H1 (cell line): ENCODE data around the gene LEKR1. TPM values are rescaled to one million over a fixed set of nuclear protein-coding genes. Genes with fewer than 3 reads are reported as not detected.

ENCODE experiments used
- CTCF ChIA-PET: fragments of 300-600 bp; sonication (Branson Sonifier 250); formaldehyde crosslinking; loops from one replicate; lab custom pipeline; 2021; ENCODE audit not compliant: partially characterized antibody; lab: Charles Lee
- POLR2A ChIA-PET: fragments of 300-600 bp; sonication (Branson Sonifier 250); formaldehyde crosslinking; loops from one replicate; lab custom pipeline; 2021; ENCODE audit warnings: inconsistent platforms; ENCODE audit not compliant: partially characterized antibody; lab: Charles Lee
- DNase-seq, 2 experiments: peaks; one replicate each; pipeline versions ENCODE4 v3.0.0 to v3.0.0-alpha.2; 2010 to 2022; ENCODE audit warnings: low spot score in 2 of 2, low read depth in 1 of 2, mixed read lengths in 1 of 2
- FAIRE-seq: peaks from 2 replicates; lab custom pipeline; 2011; peaks lifted over from hg19 to GRCh38; lab: Jason Lieb, UNC
- H2AFZ ChIP-seq: 2 replicates; pipeline ENCODE4 v1.8.1; 2012; ENCODE audit warnings: low read length, inconsistent platforms
- H2AK5ac ChIP-seq: 2 replicates; pipeline ENCODE4 v1.6.1; 2013; ENCODE audit warnings: low read depth, low read length
- H2BK120ac ChIP-seq: replicated peaks from 2 replicates; pipeline ENCODE3; 2013; ENCODE audit warnings: low read depth, low read length, inconsistent platforms
- H2BK12ac ChIP-seq: 2 replicates; pipeline ENCODE4 v1.6.1; 2013; ENCODE audit warnings: low read depth, low read length
- H2BK15ac ChIP-seq: 2 replicates; pipeline ENCODE4 v1.6.1; 2013; ENCODE audit warnings: low read length
- H2BK20ac ChIP-seq: 2 replicates; pipeline ENCODE4 v1.6.1; 2013; ENCODE audit warnings: low read length
- H2BK5ac ChIP-seq: 2 replicates; pipeline ENCODE4 v1.6.1; 2013; ENCODE audit warnings: low read depth, low read length
- H3K14ac ChIP-seq: 2 replicates; pipeline ENCODE4 v1.6.1; 2013; ENCODE audit warnings: inconsistent platforms; ENCODE audit not compliant: insufficient read length
- H3K18ac ChIP-seq: 2 replicates; pipeline ENCODE4 v1.6.1; 2013; ENCODE audit warnings: low read length; ENCODE audit errors: extremely low read depth
- H3K23ac ChIP-seq: 2 replicates; pipeline ENCODE4 v1.6.1; 2013; ENCODE audit warnings: inconsistent platforms; ENCODE audit not compliant: insufficient read length
- H3K23me2 ChIP-seq: 2 replicates; pipeline ENCODE4 v1.6.1; 2013; ENCODE audit warnings: low read depth, low read length
- H3K27ac ChIP-seq: 2 replicates; pipeline ENCODE4 v1.6.1; 2011; ENCODE audit warnings: low read depth, low read length, inconsistent platforms
- H3K27me3 ChIP-seq, 4 experiments: replicated peaks in 1 of 4; 1 replicate in 1 of 4; 2 replicates in 3 of 4; pipeline versions ENCODE4 v1.6.1 to v1.8.1; 2011 to 2013; ENCODE audit warnings: low read length in 3 of 4, mild to moderate bottlenecking in 3 of 4, inconsistent platforms in 2 of 4, mixed read lengths in 2 of 4, moderate library complexity in 1 of 4; ENCODE audit not compliant: control insufficient read depth in 3 of 4, insufficient read depth in 3 of 4; ENCODE audit errors: extremely low read depth in 1 of 4
- H3K36me3 ChIP-seq, 4 experiments: 2 replicates each; pipeline versions ENCODE4 v1.6.1 to v1.8.1; 2011 to 2013; ENCODE audit warnings: mild to moderate bottlenecking in 4 of 4, low read length in 3 of 4, moderate library complexity in 2 of 4, control low read depth in 1 of 4, inconsistent platforms in 1 of 4; ENCODE audit not compliant: insufficient read depth in 4 of 4, control insufficient read depth in 2 of 4
- H3K4ac ChIP-seq: replicated peaks from 2 replicates; pipeline ENCODE3; 2013; ENCODE audit warnings: low read length, low read depth, mixed read lengths, inconsistent platforms; ENCODE audit not compliant: insufficient read length
- H3K4me1 ChIP-seq, 4 experiments: replicated peaks in 1 of 4; 1 replicate in 1 of 4; 2 replicates in 3 of 4; pipeline versions ENCODE4 v1.6.1 to v1.8.1; 2011 to 2013; ENCODE audit warnings: low read length in 3 of 4, inconsistent platforms in 2 of 4, mixed read lengths in 1 of 4; ENCODE audit not compliant: insufficient read depth in 4 of 4, control insufficient read depth in 3 of 4
- H3K4me2 ChIP-seq, 2 experiments: 2 replicates each; pipeline versions ENCODE4 v1.6.1 to v1.8.1; 2011 to 2013; ENCODE audit warnings: low read depth in 2 of 2, low read length in 2 of 2, control low read depth in 1 of 2, inconsistent platforms in 1 of 2, mild to moderate bottlenecking in 1 of 2; ENCODE audit not compliant: insufficient read depth in 1 of 2
- H3K4me3 ChIP-seq, 4 experiments: fragments of 200-600, 300-600 bp in 1 of 4; sonication (generic), shearing (Covaris generic), sonication (Bioruptor Twin) in 1 of 4; 2 replicates each; pipeline versions ENCODE4 v1.5.1 to v1.8.1; 2011 to 2016; ENCODE audit warnings: low read length in 4 of 4, low read depth in 3 of 4, control low read depth in 2 of 4, inconsistent platforms in 2 of 4, mild to moderate bottlenecking in 2 of 4, mixed read lengths in 1 of 4, moderate library complexity in 1 of 4; ENCODE audit not compliant: insufficient read depth in 2 of 4; ENCODE audit errors: extremely low read depth in 1 of 4
- H3K56ac ChIP-seq: replicated peaks from 2 replicates; pipeline ENCODE3; 2013; ENCODE audit warnings: low read depth, mild to moderate bottlenecking, mixed read lengths, low read length, inconsistent platforms; ENCODE audit not compliant: insufficient read length
- H3K79me1 ChIP-seq: 2 replicates; pipeline ENCODE4 v1.6.1; 2013; ENCODE audit warnings: low read depth, low read length, control low read depth
- H3K79me2 ChIP-seq, 2 experiments: 2 replicates each; pipeline versions ENCODE4 v1.6.1 to v1.8.1; 2012 to 2013; ENCODE audit warnings: low read length in 2 of 2, mild to moderate bottlenecking in 2 of 2, inconsistent platforms in 1 of 2; ENCODE audit not compliant: insufficient read depth in 2 of 2, control insufficient read depth in 1 of 2
- H3K9ac ChIP-seq, 4 experiments: replicated peaks in 1 of 4; 1 replicate in 1 of 4; 2 replicates in 3 of 4; pipeline versions ENCODE4 v1.6.1 to v1.8.1; 2011 to 2013; ENCODE audit warnings: low read depth in 3 of 4, low read length in 3 of 4, control low read depth in 2 of 4, mild to moderate bottlenecking in 2 of 4, moderate library complexity in 2 of 4, inconsistent platforms in 1 of 4; ENCODE audit errors: extremely low read depth in 1 of 4
- H3K9me3 ChIP-seq, 2 experiments: 2 replicates each; pipeline versions ENCODE4 v1.6.1 to v1.8.1; 2012 to 2013; ENCODE audit warnings: mild to moderate bottlenecking in 2 of 2, moderate library complexity in 2 of 2, control low read depth in 1 of 2, inconsistent platforms in 1 of 2, low read depth in 1 of 2, low read length in 1 of 2, mixed read lengths in 1 of 2; ENCODE audit not compliant: insufficient read depth in 2 of 2
- H4K20me1 ChIP-seq, 2 experiments: replicated peaks in 1 of 2; 2 replicates each; pipeline versions ENCODE3 to v1.8.1; 2011 to 2013; ENCODE audit warnings: inconsistent platforms in 2 of 2, low read length in 2 of 2, mild to moderate bottlenecking in 1 of 2; ENCODE audit not compliant: insufficient read depth in 2 of 2, control insufficient read depth in 1 of 2
- H4K5ac ChIP-seq: 2 replicates; pipeline ENCODE4 v1.6.1; 2013; ENCODE audit warnings: low read length, low read depth, mixed read lengths, inconsistent platforms; ENCODE audit not compliant: insufficient read length
- H4K8ac ChIP-seq: 2 replicates; pipeline ENCODE4 v1.8.0; 2013; ENCODE audit warnings: mild to moderate bottlenecking, moderate library complexity, low read length, inconsistent platforms; ENCODE audit not compliant: insufficient read depth; ENCODE audit errors: extremely low read depth
- H4K91ac ChIP-seq: replicated peaks from 2 replicates; pipeline ENCODE3; 2013; ENCODE audit warnings: low read length, mixed read lengths, inconsistent platforms; ENCODE audit not compliant: insufficient read length
- BCL11A ChIP-seq, 2 experiments: IDR thresholded peaks; one replicate each; pipeline ENCODE4 v1.6.1; 2011; ENCODE audit warnings: low read depth in 2 of 2, low read length in 2 of 2, mild to moderate bottlenecking in 2 of 2
- RNF2 ChIP-seq: fragments of 200-900, 300-1000 bp; sonication (generic); IDR thresholded peaks from 2 replicates; pipeline ENCODE4 v1.7.1; 2016; ENCODE audit warnings: borderline replicate concordance, low read depth, mild to moderate bottlenecking, antibody characterized with exemption, low read length; ENCODE audit not compliant: poor library complexity, severe bottlenecking; ENCODE audit errors: missing control alignments
- WGBS, 2 experiments: shearing (Covaris generic) in 1 of 2; methylation state at CpG; one replicate each; pipeline versions ENCODE4 v1.1.6 to v1.1.7; 2013 to 2015; ENCODE audit warnings: low lambda C conversion rate in 2 of 2, mixed read lengths in 2 of 2, inconsistent platforms in 1 of 2, low coverage in 1 of 2, missing lambda C conversion rate in 1 of 2; ENCODE audit not compliant: insufficient replicate concordance in 2 of 2, insufficient coverage in 1 of 2, insufficient read length in 1 of 2; ENCODE audit errors: extremely low coverage in 1 of 2, missing lambda C conversion rate in 1 of 2; 5-methylcytosine and 5-hydroxymethylcytosine counted together
- polyA plus RNA-seq, 7 experiments: library from polyadenylated mRNA; depleted of rRNA in 3 of 7; stranded (reverse) in 5 of 7; unstranded in 2 of 7; fragments of >200 nt in 5 of 7; fragments of 200-250 nt in 2 of 7; gene quantifications; 1 replicate in 5 of 7; 2 replicates in 1 of 7; 4 replicates in 1 of 7; pipeline versions ENCODE4 v1.2.1 to v1.2.3, GENCODE V29; 2011 to 2013; ENCODE audit warnings: missing spikeins in 2 of 7, mixed read lengths in 2 of 7
- total RNA-seq: library from RNA; stranded (reverse); fragmentation: NEBNext Ultra II Directional; extraction: Animal tissue kit (Norgen Biotek cat#: 25700); gene quantifications from 2 replicates; pipeline ENCODE4 v1.2.1, GENCODE V29; 2021

The LEKR1 gene
- total and polyA plus RNA-seq, 2 of the 8 experiments (the other 6 are each of a cell fraction or from before 2014, with no cell fraction given) = 0.08 TPM; not detected in 1

DNA sequence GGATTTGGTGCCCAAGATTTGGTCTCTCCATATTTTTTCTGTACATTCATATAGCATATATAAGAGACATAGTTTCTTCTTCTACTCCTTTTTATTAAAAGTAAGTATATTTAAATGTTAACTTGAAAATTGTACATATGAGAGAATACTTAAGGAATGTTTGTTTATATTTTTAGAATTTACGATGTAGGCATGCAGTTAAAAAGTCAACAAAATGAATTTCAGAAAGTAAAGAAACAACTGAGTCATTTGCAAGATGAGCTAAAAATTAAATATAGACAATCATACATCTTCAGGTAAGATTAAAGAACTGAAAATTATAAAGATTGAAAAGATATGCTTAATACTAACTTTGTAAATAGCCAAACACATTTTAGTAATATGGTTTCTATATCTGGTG, 94.2 kb downstream of the LEKR1 start:
- Histone ChIP-seq H3K14ac (no peak overlapping the region), H3K36me3 (no peaks in the 10 kb centered on the region), H3K79me1 (no peaks in the 10 kb centered on the region), H3K18ac (no peak overlapping the region), H3K56ac (no peak overlapping the region), H3K27ac (no peak overlapping the region), H2AK5ac (no peak overlapping the region), H2AFZ (no peak overlapping the region), H2BK12ac (no peak overlapping the region), H3K23me2 (no peaks in the 10 kb centered on the region), H3K9me3 (no peaks in the 10 kb centered on the region), H4K8ac (no peak overlapping the region), H3K4me2 (no peak overlapping the region), H2BK120ac (no peak overlapping the region), H4K20me1 (no peaks in the 10 kb centered on the region), H3K9ac (no peak overlapping the region), H3K4me3 (no peak overlapping the region), H2BK15ac (no peak overlapping the region), H2BK5ac (no peak overlapping the region), H3K4me1 (peaks cover 0 to 7% (median 2%) of the 10 kb centered on the region in 4 experiments; a peak in 2 of 7 replicates), H3K23ac (no peak overlapping the region), H2BK20ac (no peak overlapping the region), H3K4ac (no peak overlapping the region), H3K79me2 (no peaks in the 10 kb centered on the region), H3K27me3 (no peaks in the 10 kb centered on the region), H4K5ac (no peak overlapping the region), H4K91ac (no peak overlapping the region)
- DNase-seq = no peak
- TF ChIP-seq BCL11A (IDR thresholded peaks at IDR 0.05; ENCODE audit: low read depth in 2 of 2, low read length in 2 of 2) (no peak), RNF2 (no peak)
- 100% methylated on average over 1 of the region's 1 CpG for WGBS, 2 experiments
- FAIRE-seq = no peak
- ChIA-PET CTCF (no interaction called here), POLR2A (no interaction called here)
